ENCODE measurements around the gene SEMA3A.

SEMA3A gene

GRCh38 chr7:83921941-83922607 is 272.5 kb downstream of the SEMA3A start:
- no peak for DNase-seq (ENCODE audit: low spot score)

- DNase-seq (ENCODE audit: low spot score): no peak
Measured at GRCh38 chr7:83921271-83921940, 273.2 kb downstream of the SEMA3A start.

- no peak for DNase-seq (ENCODE audit: low spot score)
Measured at GRCh38 chr7:83918142-83918541, 276.4 kb downstream of the SEMA3A start.

- no peak for DNase-seq (ENCODE audit: low spot score)
Measured at GRCh38 chr7:83913174-83913573, 281.4 kb downstream of the SEMA3A start.

- no peak for DNase-seq (ENCODE audit: low spot score)
Measured at GRCh38 chr7:83908526-83908925, 286.1 kb downstream of the SEMA3A start.

All from activated CD4-positive, alpha-beta T cell treated with anti-CD3 and anti-CD28 coated beads, Interleukin-2, Interleukin-4, amounts not matched to agents 100 ng/mL and 50 ng/mL, durations not matched to agents 16 hours and 8 hours (primary cell).